HL-60 (cell line): ENCODE data around the gene LGALS4.

ENCODE experiments used
- GABPA ChIP-seq: IDR thresholded peaks from 2 replicates; pipeline ENCODE4 v1.6.1; 2012; ENCODE audit warnings: low read depth
- POLR2AphosphoS5 ChIP-seq: IDR thresholded peaks from 2 replicates; pipeline ENCODE4 v1.6.1; 2012; ENCODE audit warnings: low read depth
- TF ChIP-seq, protein P1 (sequence below): IDR thresholded peaks from one replicate; pipeline ENCODE4 v1.5.1; 2011; ENCODE audit warnings: low read length, control low read depth, inconsistent platforms; ENCODE audit not compliant: insufficient read depth
- TF ChIP-seq, protein P2 (sequence below): IDR thresholded peaks from 2 replicates; pipeline ENCODE4 v1.6.1; 2012; ENCODE audit warnings: low read depth; ENCODE audit not compliant: insufficient replicate concordance

DNA sequence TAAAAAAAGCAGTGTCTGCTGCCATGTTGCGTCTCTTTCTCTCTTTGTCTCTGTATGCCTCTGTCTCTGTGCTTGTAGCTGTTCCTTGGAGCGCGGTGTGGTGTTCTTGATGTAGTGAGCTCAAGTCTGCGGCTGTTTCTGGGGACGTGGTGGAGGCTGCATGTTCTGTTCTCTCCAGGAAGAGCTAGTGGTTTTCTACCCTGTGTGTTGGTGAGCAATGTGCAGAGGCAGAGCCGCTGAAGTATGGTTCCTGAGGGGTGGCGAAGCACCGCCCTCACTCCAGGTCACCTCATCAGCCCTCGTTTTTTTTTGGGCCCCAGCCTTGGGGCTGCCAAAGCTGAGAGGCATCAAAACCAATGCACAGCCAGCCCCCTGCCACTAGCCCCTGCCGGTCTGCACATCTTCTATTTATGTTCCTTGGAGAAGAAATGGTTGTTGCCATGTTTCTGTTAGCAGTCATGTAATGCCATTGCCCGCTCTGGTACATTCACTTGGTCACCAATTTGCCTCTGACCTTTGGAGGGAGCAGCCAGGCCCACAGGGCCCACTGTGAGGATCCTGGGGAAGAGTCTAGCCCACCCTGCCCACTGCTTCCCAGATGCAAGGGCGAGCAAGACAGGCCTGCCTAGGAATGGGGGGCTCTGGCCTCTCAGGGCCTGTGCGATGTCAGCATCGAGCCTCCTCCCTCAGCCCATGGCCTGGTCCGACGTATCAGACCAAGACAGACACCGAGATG lies 29.9 kb upstream of the LGALS4 start:
- TF ChIP-seq POLR2AphosphoS5 = 0 out of 2 replicates have a peak, but pooled peaks have one; percentile 9
- TF ChIP-seq, protein P1, sequence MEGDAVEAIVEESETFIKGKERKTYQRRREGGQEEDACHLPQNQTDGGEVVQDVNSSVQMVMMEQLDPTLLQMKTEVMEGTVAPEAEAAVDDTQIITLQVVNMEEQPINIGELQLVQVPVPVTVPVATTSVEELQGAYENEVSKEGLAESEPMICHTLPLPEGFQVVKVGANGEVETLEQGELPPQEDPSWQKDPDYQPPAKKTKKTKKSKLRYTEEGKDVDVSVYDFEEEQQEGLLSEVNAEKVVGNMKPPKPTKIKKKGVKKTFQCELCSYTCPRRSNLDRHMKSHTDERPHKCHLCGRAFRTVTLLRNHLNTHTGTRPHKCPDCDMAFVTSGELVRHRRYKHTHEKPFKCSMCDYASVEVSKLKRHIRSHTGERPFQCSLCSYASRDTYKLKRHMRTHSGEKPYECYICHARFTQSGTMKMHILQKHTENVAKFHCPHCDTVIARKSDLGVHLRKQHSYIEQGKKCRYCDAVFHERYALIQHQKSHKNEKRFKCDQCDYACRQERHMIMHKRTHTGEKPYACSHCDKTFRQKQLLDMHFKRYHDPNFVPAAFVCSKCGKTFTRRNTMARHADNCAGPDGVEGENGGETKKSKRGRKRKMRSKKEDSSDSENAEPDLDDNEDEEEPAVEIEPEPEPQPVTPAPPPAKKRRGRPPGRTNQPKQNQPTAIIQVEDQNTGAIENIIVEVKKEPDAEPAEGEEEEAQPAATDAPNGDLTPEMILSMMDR = no peak
- TF ChIP-seq GABPA = no peak
- TF ChIP-seq, protein P2, sequence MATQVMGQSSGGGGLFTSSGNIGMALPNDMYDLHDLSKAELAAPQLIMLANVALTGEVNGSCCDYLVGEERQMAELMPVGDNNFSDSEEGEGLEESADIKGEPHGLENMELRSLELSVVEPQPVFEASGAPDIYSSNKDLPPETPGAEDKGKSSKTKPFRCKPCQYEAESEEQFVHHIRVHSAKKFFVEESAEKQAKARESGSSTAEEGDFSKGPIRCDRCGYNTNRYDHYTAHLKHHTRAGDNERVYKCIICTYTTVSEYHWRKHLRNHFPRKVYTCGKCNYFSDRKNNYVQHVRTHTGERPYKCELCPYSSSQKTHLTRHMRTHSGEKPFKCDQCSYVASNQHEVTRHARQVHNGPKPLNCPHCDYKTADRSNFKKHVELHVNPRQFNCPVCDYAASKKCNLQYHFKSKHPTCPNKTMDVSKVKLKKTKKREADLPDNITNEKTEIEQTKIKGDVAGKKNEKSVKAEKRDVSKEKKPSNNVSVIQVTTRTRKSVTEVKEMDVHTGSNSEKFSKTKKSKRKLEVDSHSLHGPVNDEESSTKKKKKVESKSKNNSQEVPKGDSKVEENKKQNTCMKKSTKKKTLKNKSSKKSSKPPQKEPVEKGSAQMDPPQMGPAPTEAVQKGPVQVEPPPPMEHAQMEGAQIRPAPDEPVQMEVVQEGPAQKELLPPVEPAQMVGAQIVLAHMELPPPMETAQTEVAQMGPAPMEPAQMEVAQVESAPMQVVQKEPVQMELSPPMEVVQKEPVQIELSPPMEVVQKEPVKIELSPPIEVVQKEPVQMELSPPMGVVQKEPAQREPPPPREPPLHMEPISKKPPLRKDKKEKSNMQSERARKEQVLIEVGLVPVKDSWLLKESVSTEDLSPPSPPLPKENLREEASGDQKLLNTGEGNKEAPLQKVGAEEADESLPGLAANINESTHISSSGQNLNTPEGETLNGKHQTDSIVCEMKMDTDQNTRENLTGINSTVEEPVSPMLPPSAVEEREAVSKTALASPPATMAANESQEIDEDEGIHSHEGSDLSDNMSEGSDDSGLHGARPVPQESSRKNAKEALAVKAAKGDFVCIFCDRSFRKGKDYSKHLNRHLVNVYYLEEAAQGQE = no peak
